Neural crest cell (in vitro differentiated cells): Measurements from ENCODE around the gene COL20A1. TPM values are rescaled to one million over a fixed set of nuclear protein-coding genes. Genes with fewer than 3 reads are reported as not detected.
"Not testable (repeated sequence)": the region's sequence is repeated elsewhere in the genome, so short reads cannot be mapped to it uniquely, and the experiment has no call there.

Experiments
- DNase-seq: peaks from one replicate; pipeline ENCODE4 v3.0.0; 2021; ENCODE audit warnings: low read depth, mixed read lengths, low spot score
- H3K27ac Mint-ChIP-seq: one replicate; pipeline ENCODE4 v1.8.0; 2021; ENCODE audit warnings: mild to moderate bottlenecking, mixed read lengths; ENCODE audit not compliant: unreplicated experiment
- H3K27me3 Mint-ChIP-seq: 2 replicates; pipeline ENCODE4 v1.8.0; 2021; ENCODE audit warnings: low read depth, mild to moderate bottlenecking, mixed read lengths
- H3K36me3 Mint-ChIP-seq: 2 replicates; pipeline ENCODE4 v1.8.0; 2021; ENCODE audit warnings: low read depth, mild to moderate bottlenecking, mixed read lengths
- H3K4me1 Mint-ChIP-seq: 2 replicates; pipeline ENCODE4 v1.8.0; 2021; ENCODE audit warnings: mixed read lengths
- H3K4me3 Mint-ChIP-seq: one replicate; pipeline ENCODE4 v1.8.0; 2021; ENCODE audit warnings: mild to moderate bottlenecking, mixed read lengths
- H3K9me3 Mint-ChIP-seq: 2 replicates; pipeline ENCODE4 v1.8.0; 2021; ENCODE audit warnings: mixed read lengths
- total RNA-seq: library from RNA; stranded (reverse); gene quantifications from 2 replicates; pipeline ENCODE4 v1.2.1, GENCODE V29; 2021
- TF ChIP-seq, protein P1 (sequence below): fragments of 200-600 bp; sonication (generic); conservative IDR thresholded peaks from 2 replicates; pipeline ENCODE4 v1.5.0; 2021; ENCODE audit warnings: antibody characterized with exemption, mild to moderate bottlenecking

COL20A1 gene
- total RNA-seq, 1 donor from 2014 or later, result 10.2 TPM

GRCh38 chr20:63335711-63336110, 42.7 kb downstream of the COL20A1 start:
- H3K27me3 Mint-ChIP-seq, result peaks cover 14% of the 10 kb centered on the region
- H3K36me3 Mint-ChIP-seq, result peaks cover 6% of the 10 kb centered on the region
- TF ChIP-seq, protein P1, sequence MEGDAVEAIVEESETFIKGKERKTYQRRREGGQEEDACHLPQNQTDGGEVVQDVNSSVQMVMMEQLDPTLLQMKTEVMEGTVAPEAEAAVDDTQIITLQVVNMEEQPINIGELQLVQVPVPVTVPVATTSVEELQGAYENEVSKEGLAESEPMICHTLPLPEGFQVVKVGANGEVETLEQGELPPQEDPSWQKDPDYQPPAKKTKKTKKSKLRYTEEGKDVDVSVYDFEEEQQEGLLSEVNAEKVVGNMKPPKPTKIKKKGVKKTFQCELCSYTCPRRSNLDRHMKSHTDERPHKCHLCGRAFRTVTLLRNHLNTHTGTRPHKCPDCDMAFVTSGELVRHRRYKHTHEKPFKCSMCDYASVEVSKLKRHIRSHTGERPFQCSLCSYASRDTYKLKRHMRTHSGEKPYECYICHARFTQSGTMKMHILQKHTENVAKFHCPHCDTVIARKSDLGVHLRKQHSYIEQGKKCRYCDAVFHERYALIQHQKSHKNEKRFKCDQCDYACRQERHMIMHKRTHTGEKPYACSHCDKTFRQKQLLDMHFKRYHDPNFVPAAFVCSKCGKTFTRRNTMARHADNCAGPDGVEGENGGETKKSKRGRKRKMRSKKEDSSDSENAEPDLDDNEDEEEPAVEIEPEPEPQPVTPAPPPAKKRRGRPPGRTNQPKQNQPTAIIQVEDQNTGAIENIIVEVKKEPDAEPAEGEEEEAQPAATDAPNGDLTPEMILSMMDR, result no peak
- DNase-seq, result no peak
- H3K4me3 Mint-ChIP-seq, result no peak overlapping the region
- H3K4me1 Mint-ChIP-seq, result peaks cover 8% of the 10 kb centered on the region
- H3K9me3 Mint-ChIP-seq, result peaks cover 10% of the 10 kb centered on the region
- no peak overlapping the region for H3K27ac Mint-ChIP-seq

- peaks cover 6% of the 10 kb centered on the region for H3K36me3 Mint-ChIP-seq
- peaks cover 10% of the 10 kb centered on the region for H3K9me3 Mint-ChIP-seq
- H3K27ac Mint-ChIP-seq, result no peak overlapping the region
- peaks cover 14% of the 10 kb centered on the region for H3K27me3 Mint-ChIP-seq
- DNase-seq, result no peak
- peaks cover 8% of the 10 kb centered on the region for H3K4me1 Mint-ChIP-seq
- no peak overlapping the region for H3K4me3 Mint-ChIP-seq
- TF ChIP-seq, protein P1, result no peak
Measured at GRCh38 chr20:63336232-63336752, 43.3 kb downstream of the COL20A1 start.

GRCh38 chr20:63337786-63338420, 44.9 kb downstream of the COL20A1 start:
- H3K4me3 Mint-ChIP-seq, result no peak overlapping the region
- peaks cover 4% of the 10 kb centered on the region for H3K9me3 Mint-ChIP-seq
- no peak for DNase-seq
- H3K27me3 Mint-ChIP-seq, result peaks cover 14% of the 10 kb centered on the region
- H3K27ac Mint-ChIP-seq, result no peak overlapping the region
- no peaks in the 10 kb centered on the region for H3K36me3 Mint-ChIP-seq
- TF ChIP-seq, protein P1, result no peak
- peaks cover 4% of the 10 kb centered on the region for H3K4me1 Mint-ChIP-seq

GRCh38 chr20:63339154-63340094, 46.4 kb downstream of the COL20A1 start:
- not testable (repeated sequence) for DNase-seq, H3K4me1 Mint-ChIP-seq, H3K27ac Mint-ChIP-seq, H3K4me3 Mint-ChIP-seq, H3K36me3 Mint-ChIP-seq, H3K9me3 Mint-ChIP-seq
- H3K27me3 Mint-ChIP-seq, result peaks cover 14% of the 10 kb centered on the region

- H3K4me1 Mint-ChIP-seq, H3K9me3 Mint-ChIP-seq, H3K4me3 Mint-ChIP-seq, H3K27ac Mint-ChIP-seq, DNase-seq, H3K36me3 Mint-ChIP-seq: not testable (repeated sequence)
- peaks cover 14% of the 10 kb centered on the region for H3K27me3 Mint-ChIP-seq
Measured at GRCh38 chr20:63340158-63340688, 47.2 kb downstream of the COL20A1 start.

GRCh38 chr20:63342561-63343459, 49.8 kb downstream of the COL20A1 start:
- no peak overlapping the region for H3K4me3 Mint-ChIP-seq
- TF ChIP-seq, protein P1, result no peak
- no peaks in the 10 kb centered on the region for H3K36me3 Mint-ChIP-seq
- no peak overlapping the region for H3K27ac Mint-ChIP-seq
- peaks cover 4% of the 10 kb centered on the region for H3K9me3 Mint-ChIP-seq
- peaks cover 7% of the 10 kb centered on the region for H3K4me1 Mint-ChIP-seq
- peaks cover 5% of the 10 kb centered on the region for H3K27me3 Mint-ChIP-seq
- no peak for DNase-seq
